ENCODE results near the gene TOR2A. TPM values are rescaled to one million over a fixed set of nuclear protein-coding genes. Genes with fewer than 3 reads are reported as not detected.

The TOR2A gene
- total and polyA plus RNA-seq, 2 of the 8 experiments (the other 6 are each of a cell fraction or from before 2014, with no cell fraction given) = 18.7 to 24.9 TPM

GRCh38 chr9:127711831-127712274, 23.2 kb downstream of the TOR2A start (continued):
- TF ChIP-seq CHD7 (IDR thresholded peaks at IDR 0.05; ENCODE audit: insufficient replicate concordance, low read length) (no peak), RXRA (IDR thresholded peaks at IDR 0.05; ENCODE audit: insufficient read depth, low read depth, low read length) (no peak), TBP (IDR thresholded peaks at IDR 0.05; ENCODE audit: low read depth, low read length) (no peak), SAP30 (IDR thresholded peaks at IDR 0.05; ENCODE audit: insufficient read depth, insufficient replicate concordance, low read length) (no peak), ATF2 (IDR thresholded peaks at IDR 0.05; ENCODE audit: low read length) (no peak), BRCA1 (IDR thresholded peaks at IDR 0.05; ENCODE audit: low read depth, low read length) (no peak), CBX5 (IDR thresholded peaks at IDR 0.05; ENCODE audit: low read depth, low read length) (no peak), KDM1A (IDR thresholded peaks at IDR 0.05; ENCODE audit: borderline replicate concordance, low read length) (no peak), TEAD4 (IDR thresholded peaks at IDR 0.05; ENCODE audit: low read depth, low read length) (no peak), TCF12 (IDR thresholded peaks at IDR 0.05; ENCODE audit: low read depth, low read length) (0 out of 2 replicates have a peak, but pooled peaks have one; percentile 54)
